Stimulated activated CD8-positive, alpha-beta memory T cell treated with anti-CD3 and anti-CD28 coated beads, Interleukin-2, amount 100 ng/mL, for 1 hour (primary cell): ENCODE data around the gene SPOCK1.

Source experiments
- DNase-seq, 2 donors: peaks; one replicate each; pipeline ENCODE4 v3.0.0-alpha.2; 2020; ENCODE audit warnings: low read depth in 2 of 2

SPOCK1 gene

GRCh38 chr5:137075163-137075970 is 423.8 kb downstream of the SPOCK1 start:
- no peak for DNase-seq

- no peak for DNase-seq
Measured at GRCh38 chr5:137073189-137073588, 425.9 kb downstream of the SPOCK1 start.

GRCh38 chr5:137072361-137073115 is 426.6 kb downstream of the SPOCK1 start:
- DNase-seq = no peak

- no peak for DNase-seq
Measured at GRCh38 chr5:137071931-137072330, 427.2 kb downstream of the SPOCK1 start.

GRCh38 chr5:137071526-137071925 is 427.6 kb downstream of the SPOCK1 start:
- no peak for DNase-seq

GRCh38 chr5:137070521-137070920 is 428.6 kb downstream of the SPOCK1 start:
- no peak for DNase-seq

GRCh38 chr5:137069358-137069757 is 429.8 kb downstream of the SPOCK1 start:
- no peak for DNase-seq

GRCh38 chr5:137061382-137061781 is 437.7 kb downstream of the SPOCK1 start:
- DNase-seq = no peak

GRCh38 chr5:137058089-137058488 is 441.0 kb downstream of the SPOCK1 start:
- DNase-seq = no peak

GRCh38 chr5:137056676-137057075 is 442.4 kb downstream of the SPOCK1 start:
- no peak for DNase-seq

- no peak for DNase-seq
Measured at GRCh38 chr5:137055271-137055872, 443.8 kb downstream of the SPOCK1 start.

GRCh38 chr5:137054792-137055191 is 444.3 kb downstream of the SPOCK1 start:
- DNase-seq = no peak

GRCh38 chr5:137054335-137054734 is 444.8 kb downstream of the SPOCK1 start:
- no peak for DNase-seq

- DNase-seq = no peak
Measured at GRCh38 chr5:137051161-137051560, 448.0 kb downstream of the SPOCK1 start.

- no peak for DNase-seq
Measured at GRCh38 chr5:137040641-137041340, 458.3 kb downstream of the SPOCK1 start.

GRCh38 chr5:137040024-137040423 is 459.1 kb downstream of the SPOCK1 start:
- no peak for DNase-seq

- no peak for DNase-seq
Measured at GRCh38 chr5:137037848-137038247, 461.3 kb downstream of the SPOCK1 start.

- DNase-seq = no peak
Measured at GRCh38 chr5:137036640-137037039, 462.5 kb downstream of the SPOCK1 start.

- DNase-seq = no peak
Measured at GRCh38 chr5:137035480-137035878, 463.6 kb downstream of the SPOCK1 start.

- no peak for DNase-seq
Measured at GRCh38 chr5:137034764-137035479, 464.2 kb downstream of the SPOCK1 start.

- no peak for DNase-seq
Measured at GRCh38 chr5:137034213-137034612, 464.9 kb downstream of the SPOCK1 start.
